ENCODE results near the gene SFSWAP.

DNA sequence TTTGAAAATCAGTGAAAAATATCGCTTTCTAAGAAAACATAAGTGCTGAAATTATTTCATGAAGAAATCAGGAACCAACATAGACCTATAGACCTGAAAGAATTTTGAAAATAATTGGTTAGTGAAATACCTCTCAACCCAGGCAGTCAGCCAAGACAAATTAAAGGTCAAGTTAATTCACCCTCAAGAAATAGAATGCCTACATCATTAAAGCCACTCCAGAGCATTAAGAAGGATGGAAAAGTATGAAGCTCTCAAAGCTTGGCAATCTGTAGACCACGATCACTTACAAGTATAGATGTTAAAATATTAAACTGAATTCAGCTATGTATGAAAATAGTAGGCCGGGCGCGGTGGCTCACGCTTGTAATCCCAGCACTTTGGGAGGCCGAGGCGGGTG is 48.3 kb downstream of the SFSWAP start:
- TF ChIP-seq, protein P1, sequence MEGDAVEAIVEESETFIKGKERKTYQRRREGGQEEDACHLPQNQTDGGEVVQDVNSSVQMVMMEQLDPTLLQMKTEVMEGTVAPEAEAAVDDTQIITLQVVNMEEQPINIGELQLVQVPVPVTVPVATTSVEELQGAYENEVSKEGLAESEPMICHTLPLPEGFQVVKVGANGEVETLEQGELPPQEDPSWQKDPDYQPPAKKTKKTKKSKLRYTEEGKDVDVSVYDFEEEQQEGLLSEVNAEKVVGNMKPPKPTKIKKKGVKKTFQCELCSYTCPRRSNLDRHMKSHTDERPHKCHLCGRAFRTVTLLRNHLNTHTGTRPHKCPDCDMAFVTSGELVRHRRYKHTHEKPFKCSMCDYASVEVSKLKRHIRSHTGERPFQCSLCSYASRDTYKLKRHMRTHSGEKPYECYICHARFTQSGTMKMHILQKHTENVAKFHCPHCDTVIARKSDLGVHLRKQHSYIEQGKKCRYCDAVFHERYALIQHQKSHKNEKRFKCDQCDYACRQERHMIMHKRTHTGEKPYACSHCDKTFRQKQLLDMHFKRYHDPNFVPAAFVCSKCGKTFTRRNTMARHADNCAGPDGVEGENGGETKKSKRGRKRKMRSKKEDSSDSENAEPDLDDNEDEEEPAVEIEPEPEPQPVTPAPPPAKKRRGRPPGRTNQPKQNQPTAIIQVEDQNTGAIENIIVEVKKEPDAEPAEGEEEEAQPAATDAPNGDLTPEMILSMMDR (IDR thresholded peaks at IDR 0.05) = no peak
- no peak for TF ChIP-seq POLR2A (IDR thresholded peaks at IDR 0.05)

Measured in stomach (tissue), 4 donors.